CD4-positive, alpha-beta T cell treated with Interleukin-4 for 1 hour (primary cell): ENCODE measurements around the gene FFAR3.

ENCODE experiments used
- DNase-seq, 2 donors: peaks; one replicate each; pipeline ENCODE4 v3.0.0-alpha.2; 2020 to 2022

FFAR3 gene

GRCh38 chr19:35404879-35405622 is 46.8 kb downstream of the FFAR3 start:
- DNase-seq: peak in 1 of 2 donors; percentile 30

GRCh38 chr19:35407619-35408018 is 49.4 kb downstream of the FFAR3 start:
- no peak for DNase-seq

GRCh38 chr19:35408284-35409171 is 50.3 kb downstream of the FFAR3 start:
- no peak for DNase-seq

GRCh38 chr19:35409191-35409590 is 50.9 kb downstream of the FFAR3 start:
- DNase-seq: no peak
